ENCODE results near the gene ACYP2.
"Not testable (repeated sequence)": the region's sequence is repeated elsewhere in the genome, so short reads cannot be mapped to it uniquely, and the experiment has no call there.

ACYP2 gene

DNA sequence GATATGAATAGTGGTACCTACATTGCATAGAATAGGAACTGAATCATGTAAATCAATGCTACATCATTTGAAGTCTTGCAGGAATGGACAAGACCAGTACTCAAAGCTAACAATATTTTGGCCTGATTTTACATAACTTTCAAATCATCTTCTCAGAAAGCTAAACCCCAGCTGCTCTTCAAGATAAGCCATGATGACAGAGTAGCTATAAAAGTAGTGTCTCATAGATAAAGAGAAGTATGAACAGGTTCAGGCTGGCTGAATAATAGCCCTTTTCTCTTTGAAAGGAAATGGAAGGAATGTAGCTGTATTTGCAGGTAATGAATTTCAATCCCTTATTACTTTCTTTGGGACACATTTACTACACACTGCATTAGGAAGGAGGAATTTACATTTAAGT lies 112.4 kb downstream of the ACYP2 start:
- DNase-seq (ENCODE audit: low spot score), result no peak

DNA sequence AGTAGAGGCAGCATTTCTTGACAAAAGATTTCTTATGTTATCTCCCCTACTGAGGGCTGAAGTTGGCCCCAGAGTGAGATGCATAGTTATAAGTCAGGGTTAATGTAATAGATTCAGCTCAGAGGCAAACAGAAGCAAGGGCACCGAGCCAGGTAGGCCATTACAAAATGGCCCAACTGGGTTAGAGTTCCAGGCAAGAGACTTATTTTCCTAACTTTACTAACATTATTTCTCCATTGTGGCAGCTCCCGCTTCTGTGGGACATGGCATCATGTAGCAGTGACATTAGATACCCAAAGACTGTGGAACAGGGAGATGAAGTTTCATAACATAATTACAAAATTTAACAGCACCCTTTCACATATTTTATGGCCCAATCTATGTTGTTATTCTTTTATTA lies 113.5 kb downstream of the ACYP2 start:
- DNase-seq (ENCODE audit: low spot score), result no peak

GRCh38 chr2:54233832-54234649 lies 118.6 kb downstream of the ACYP2 start:
- DNase-seq (ENCODE audit: low spot score), result no peak

GRCh38 chr2:54237428-54237827 lies 122.0 kb downstream of the ACYP2 start:
- DNase-seq (ENCODE audit: low spot score), result no peak

GRCh38 chr2:54239427-54239826 lies 124.0 kb downstream of the ACYP2 start:
- DNase-seq (ENCODE audit: low spot score), result no peak

- DNase-seq (ENCODE audit: low spot score), result no peak
Observed at GRCh38 chr2:54240515-54241469, 125.4 kb downstream of the ACYP2 start.

DNA sequence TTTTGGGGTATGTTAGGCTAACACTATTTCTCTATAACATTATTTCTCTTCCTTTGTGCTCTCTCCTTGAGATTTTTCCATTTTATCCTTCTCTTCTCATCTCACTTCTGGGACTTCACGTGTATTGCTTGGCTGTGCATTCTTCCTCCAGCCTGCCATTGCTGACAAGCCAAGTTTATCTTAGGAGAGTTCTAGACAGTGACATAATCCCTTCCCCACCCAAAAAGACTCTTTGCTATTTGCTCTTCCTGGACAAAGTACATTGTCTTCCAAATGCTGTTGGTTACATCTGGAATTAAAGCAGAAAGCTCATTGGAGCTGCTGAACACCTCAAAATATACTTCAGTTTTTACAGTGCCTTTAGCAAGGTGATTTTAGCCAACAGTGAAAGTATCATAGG lies 131.7 kb downstream of the ACYP2 start:
- DNase-seq (ENCODE audit: low spot score), result no peak

- no peak for DNase-seq (ENCODE audit: low spot score)
Observed at GRCh38 chr2:54249629-54250028, 134.2 kb downstream of the ACYP2 start.

DNA sequence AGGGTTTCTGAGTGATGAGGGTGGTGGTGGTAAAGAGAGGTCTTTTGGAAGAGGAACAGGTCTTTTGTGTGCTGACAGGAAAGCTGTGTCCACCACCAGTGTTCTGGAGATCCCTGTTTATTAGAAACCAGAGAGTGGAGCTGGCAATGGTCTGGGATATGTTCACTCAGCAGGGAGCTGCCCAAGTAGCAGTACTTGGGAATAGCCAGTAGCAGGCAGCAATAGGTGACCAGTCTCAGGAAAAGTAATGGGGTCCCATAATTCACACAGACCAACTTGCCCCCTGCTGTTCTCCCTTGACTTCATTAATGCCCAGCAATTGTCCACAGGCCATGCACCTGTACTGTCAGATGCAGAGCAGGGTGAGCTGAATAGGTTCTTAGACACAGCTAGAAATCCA lies 138.8 kb downstream of the ACYP2 start:
- no peak for DNase-seq (ENCODE audit: low spot score)

DNA sequence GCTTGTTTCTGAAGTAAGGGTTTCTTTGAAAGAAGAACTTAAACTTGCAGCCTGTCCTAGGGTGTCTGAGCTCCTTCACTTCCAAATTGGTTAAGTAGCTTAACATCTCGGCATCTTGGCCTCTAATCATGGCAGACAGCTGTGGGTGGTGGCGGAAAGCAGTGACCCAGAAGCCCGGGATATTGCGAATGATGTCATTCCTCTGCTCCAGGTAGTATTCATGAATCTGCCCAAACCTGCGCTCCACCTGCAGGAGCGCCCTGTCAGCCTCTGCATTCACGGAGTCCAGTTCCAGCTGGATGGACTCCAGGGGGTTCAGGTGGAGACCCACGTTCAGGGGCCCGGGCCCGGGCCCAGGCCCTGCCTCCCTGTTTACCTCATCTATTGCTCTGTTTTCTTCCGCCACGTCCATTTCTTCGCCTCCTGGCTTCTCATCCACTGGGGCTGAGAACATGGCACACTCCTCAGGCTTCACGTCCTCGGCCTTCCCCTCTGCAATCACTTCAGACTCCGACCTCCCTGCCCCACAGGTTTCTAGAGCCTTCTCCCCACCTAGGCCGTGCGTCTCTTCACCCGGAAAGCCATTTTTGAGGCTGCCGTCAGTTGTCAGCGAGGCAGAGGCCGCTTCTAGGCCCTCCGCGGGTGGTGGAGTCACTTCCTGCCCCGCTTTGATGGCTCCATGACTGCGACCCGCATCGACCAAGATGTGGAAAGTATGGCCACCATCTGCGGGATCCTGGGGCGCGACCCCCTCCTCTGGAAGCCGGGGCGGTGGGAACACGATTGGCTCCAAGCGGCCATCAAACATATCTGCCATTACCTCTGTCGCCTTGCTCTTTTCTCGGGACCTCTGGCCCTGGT lies 140.0 kb downstream of the ACYP2 start:
- no peak for DNase-seq (ENCODE audit: low spot score)

GRCh38 chr2:54256091-54256694 lies 140.8 kb downstream of the ACYP2 start, which contains the start of gene TSPYL6:
TSS of gene TSPYL6 (minus strand) at chr2:54256229. CDS start at chr2:54256151, 78 bp downstream.
- DNase-seq (ENCODE audit: low spot score), result no peak

DNA sequence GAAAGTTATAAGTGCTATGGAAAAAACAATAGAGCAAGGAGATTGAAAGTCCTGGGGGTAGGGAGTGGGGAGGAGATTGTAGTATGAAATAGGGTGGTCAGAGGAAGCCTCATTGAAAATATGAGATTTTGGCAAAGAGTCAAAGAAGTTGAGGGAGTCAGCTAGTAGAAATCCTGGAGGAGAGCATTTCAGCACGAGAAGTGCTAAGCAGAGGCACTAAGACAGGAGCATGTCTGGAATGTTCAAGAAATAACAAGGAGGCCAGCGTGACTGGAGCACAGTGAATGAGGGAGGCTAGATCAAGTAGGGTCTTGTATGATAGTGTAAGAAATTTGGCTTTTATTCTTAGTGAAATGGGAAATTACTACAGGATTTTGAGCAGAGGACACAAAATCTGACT lies 142.8 kb downstream of the ACYP2 start:
- DNase-seq (ENCODE audit: low spot score), result no peak

DNA sequence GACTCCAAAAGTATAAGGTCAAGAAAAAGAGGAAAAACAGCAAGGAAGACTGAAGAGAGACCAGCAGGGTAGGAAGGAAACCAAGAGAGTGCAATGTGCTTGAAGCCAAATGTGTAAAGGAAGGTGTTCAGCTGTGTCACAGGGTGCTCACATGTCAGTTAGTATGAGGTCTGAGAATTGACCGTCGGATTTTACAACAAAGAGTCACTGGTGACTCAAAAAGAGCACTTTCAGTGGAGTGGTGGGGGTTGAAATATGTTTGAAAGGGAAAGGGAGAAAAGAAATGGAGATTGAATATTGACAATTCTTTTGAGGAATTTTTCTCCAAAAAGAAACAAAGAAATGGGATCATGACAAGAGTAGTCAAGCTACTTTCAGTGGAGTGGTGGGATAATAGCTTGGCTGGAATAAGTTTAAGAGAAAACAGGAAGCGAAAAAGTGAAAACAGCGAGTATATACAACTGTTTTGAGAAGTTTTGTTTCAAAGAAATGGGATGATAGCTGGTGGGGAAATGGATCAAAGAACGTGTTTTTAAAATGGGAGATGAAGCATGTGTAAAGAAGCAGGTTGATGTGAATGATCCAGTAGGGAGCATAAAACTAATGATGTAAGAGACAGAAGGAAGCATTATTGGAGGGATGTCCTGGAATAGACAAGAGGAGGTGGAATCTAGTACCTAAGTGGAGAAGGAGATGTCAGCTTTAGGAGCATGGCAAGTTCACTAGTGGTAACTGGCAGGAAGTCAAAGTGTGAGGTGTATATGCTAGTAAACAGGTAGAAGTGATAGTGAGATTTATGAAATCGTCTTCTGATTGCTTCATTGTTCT lies 144.2 kb downstream of the ACYP2 start:
- no peak for DNase-seq (ENCODE audit: low spot score)

GRCh38 chr2:54260241-54260595 lies 144.8 kb downstream of the ACYP2 start:
- DNase-seq (ENCODE audit: low spot score), result no peak

DNA sequence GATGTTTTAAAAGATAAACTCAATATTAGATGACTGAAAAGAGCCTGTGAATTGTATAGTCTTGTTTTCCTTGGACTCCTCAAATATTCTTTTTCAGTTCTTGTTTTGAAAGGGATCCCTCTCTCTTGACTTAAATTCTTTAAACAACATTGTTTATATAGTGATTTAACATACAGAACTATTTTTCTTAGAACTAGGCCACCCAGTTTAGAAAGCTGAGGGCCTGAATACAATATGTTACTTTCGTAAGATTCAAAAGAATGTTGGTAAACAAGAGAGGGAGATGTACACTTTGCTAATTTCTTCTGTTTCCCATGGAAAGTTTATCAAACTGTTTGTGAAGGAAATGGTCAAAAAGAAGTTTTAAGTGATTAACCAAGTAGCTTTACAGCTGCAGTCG lies 146.1 kb downstream of the ACYP2 start:
- DNase-seq (ENCODE audit: low spot score), result no peak

GRCh38 chr2:54262015-54262765 lies 146.8 kb downstream of the ACYP2 start:
- peak; percentile 36 for DNase-seq (ENCODE audit: low spot score)

DNA sequence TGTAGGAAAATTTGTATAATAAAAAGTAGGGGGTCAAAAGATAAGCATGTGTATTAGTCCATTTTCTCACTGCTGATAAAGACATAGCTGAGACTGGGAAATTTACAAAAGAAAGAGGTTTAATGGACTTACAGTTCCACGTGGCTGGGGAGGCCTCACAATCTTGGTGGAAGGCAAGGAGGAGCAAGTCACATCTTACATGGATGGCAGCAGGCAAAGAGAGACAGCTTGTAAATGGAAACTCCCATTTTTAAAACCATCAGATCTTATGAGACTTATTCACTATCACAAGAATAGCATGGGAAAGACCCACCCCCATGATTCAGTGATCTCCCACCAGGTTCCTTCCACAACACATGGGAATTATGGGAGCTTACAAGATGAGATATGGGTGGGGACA lies 149.7 kb downstream of the ACYP2 start:
- DNase-seq (ENCODE audit: low spot score), result not testable (repeated sequence)

GRCh38 chr2:54267577-54267976 lies 152.2 kb downstream of the ACYP2 start:
- DNase-seq (ENCODE audit: low spot score), result no peak

DNA sequence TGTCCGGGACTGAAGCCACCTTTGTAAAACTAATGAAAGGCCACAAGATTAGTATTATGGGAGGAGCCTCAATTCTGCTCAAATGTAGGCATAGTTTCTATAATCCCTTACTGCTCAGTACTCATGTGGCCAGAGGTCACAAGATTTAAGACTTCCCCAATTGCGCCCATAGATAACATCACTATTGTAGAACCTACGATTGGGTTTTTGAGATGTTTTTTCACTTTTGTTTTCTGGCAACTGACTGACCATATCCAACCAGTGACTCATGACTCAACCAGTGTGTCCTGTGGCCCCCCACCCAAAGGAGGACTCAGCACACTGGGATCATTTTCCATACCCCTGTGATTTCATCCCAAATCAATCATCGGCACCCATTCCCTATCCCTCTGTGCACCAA lies 155.8 kb downstream of the ACYP2 start:
- DNase-seq (ENCODE audit: low spot score), result no peak

Measured in HuH-7.5 (cell line).